ENCODE measurements around the gene CRABP1.

DNA sequence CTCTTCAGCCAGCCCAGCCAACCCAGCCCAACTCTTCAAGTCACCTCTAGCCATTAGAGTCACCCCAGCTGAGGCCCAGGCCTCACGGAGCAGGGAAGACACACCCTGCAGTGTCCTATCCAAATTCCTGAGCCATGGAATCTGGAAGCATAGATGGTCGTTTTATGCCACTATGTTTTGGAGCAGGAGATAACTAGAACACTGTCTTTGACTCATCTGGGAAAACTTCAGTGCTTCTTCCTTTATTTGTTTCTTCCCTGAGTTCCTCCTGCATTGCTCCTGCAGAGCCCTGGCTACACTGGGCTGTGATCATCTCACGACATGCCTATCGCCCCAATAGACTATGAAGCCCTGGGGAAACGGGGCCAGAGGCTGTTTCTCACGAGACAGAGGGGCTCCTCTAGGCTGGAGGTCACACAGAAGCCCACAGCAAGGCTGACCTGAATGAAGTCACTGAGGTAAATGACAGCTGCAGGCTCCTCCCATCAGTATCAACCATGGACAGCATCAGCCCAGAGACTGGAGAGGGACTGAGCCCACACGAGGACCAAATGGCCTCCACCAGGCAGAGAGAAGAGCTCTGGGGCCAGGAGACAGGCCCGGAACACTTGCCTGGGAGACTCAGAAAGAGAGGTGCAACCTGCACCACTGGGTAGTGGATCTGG is 22.7 kb downstream of the CRABP1 start:
- TF ChIP-seq POLR2A (IDR thresholded peaks at IDR 0.05; ENCODE audit: low read length) = no peak
- TF ChIP-seq JUNB (IDR thresholded peaks at IDR 0.05) = no peak
- no peak for TF ChIP-seq CTCF (IDR thresholded peaks at IDR 0.05)
- TF ChIP-seq CEBPB (IDR thresholded peaks at IDR 0.05) = no peak
- no peak for TF ChIP-seq HOXA7 (CRISPR knock-in tag; IDR thresholded peaks at IDR 0.05)
- TF ChIP-seq, protein P1, sequence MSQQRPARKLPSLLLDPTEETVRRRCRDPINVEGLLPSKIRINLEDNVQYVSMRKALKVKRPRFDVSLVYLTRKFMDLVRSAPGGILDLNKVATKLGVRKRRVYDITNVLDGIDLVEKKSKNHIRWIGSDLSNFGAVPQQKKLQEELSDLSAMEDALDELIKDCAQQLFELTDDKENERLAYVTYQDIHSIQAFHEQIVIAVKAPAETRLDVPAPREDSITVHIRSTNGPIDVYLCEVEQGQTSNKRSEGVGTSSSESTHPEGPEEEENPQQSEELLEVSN (IDR thresholded peaks at IDR 0.05; ENCODE audit: borderline replicate concordance, low read depth) = no peak
- no peak for TF ChIP-seq EP300 (IDR thresholded peaks at IDR 0.05)
- no peak for TF ChIP-seq TP53 (CRISPR knock-in tag; IDR thresholded peaks at IDR 0.05)
